GM12891 (cell line): Measurements from ENCODE around the gene LEMD2.

ENCODE experiments used
- PAX5 ChIP-seq: IDR thresholded peaks from 2 replicates; pipeline ENCODE4 v1.6.1; 2011; ENCODE audit warnings: low read length, moderate library complexity, mild to moderate bottlenecking; ENCODE audit not compliant: insufficient read depth, severe bottlenecking
- POLR2A ChIP-seq: IDR thresholded peaks from 2 replicates; pipeline ENCODE4 v1.6.1; 2011; ENCODE audit warnings: low read depth, low read length, control low read depth
- POLR2AphosphoS5 ChIP-seq: IDR thresholded peaks from 2 replicates; pipeline ENCODE4 v1.6.1; 2011; ENCODE audit warnings: low read depth, low read length, control low read depth
- POU2F2 ChIP-seq: IDR thresholded peaks from 2 replicates; pipeline ENCODE4 v1.6.1; 2011; ENCODE audit warnings: low read depth, mild to moderate bottlenecking, control low read depth, low read length, moderate library complexity
- SPI1 ChIP-seq: IDR thresholded peaks from 2 replicates; pipeline ENCODE4 v1.6.1; 2011; ENCODE audit warnings: low read depth, low read length, control low read depth
- TAF1 ChIP-seq: IDR thresholded peaks from 2 replicates; pipeline ENCODE4 v1.6.1; 2011; ENCODE audit warnings: low read depth, low read length, control low read depth

- TF ChIP-seq POLR2A = no peak
- TF ChIP-seq SPI1 = no peak
- no peak for TF ChIP-seq POLR2AphosphoS5
- TF ChIP-seq TAF1 = no peak
- no peak for TF ChIP-seq PAX5
- TF ChIP-seq POU2F2 = no peak
Observed at GRCh38 chr6:33761581-33761921, 27.4 kb downstream of the LEMD2 start.
